Measurements from ENCODE around the gene DDX39B. TPM values are rescaled to one million over a fixed set of nuclear protein-coding genes. Genes with fewer than 3 reads are reported as not detected.

The DDX39B gene
- total RNA-seq, 1 donor from 2014 or later, result 134 TPM

- Histone ChIP-seq H3K9me3 (no peaks in the 10 kb centered on the region), H3K36me3 (no peaks in the 10 kb centered on the region), H3K4me1 (peaks cover 0 to 12% of the 10 kb centered on the region in 2 donors), H3K27me3 (no peaks in the 10 kb centered on the region), H3K27ac (peak overlapping the region; percentile 58 to 75), H3K4me3 (peak overlapping the region; percentile 69 to 86)
- TF ChIP-seq, protein P1, sequence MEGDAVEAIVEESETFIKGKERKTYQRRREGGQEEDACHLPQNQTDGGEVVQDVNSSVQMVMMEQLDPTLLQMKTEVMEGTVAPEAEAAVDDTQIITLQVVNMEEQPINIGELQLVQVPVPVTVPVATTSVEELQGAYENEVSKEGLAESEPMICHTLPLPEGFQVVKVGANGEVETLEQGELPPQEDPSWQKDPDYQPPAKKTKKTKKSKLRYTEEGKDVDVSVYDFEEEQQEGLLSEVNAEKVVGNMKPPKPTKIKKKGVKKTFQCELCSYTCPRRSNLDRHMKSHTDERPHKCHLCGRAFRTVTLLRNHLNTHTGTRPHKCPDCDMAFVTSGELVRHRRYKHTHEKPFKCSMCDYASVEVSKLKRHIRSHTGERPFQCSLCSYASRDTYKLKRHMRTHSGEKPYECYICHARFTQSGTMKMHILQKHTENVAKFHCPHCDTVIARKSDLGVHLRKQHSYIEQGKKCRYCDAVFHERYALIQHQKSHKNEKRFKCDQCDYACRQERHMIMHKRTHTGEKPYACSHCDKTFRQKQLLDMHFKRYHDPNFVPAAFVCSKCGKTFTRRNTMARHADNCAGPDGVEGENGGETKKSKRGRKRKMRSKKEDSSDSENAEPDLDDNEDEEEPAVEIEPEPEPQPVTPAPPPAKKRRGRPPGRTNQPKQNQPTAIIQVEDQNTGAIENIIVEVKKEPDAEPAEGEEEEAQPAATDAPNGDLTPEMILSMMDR (IDR thresholded peaks at IDR 0.05), result no peak
- intact Hi-C loops (cut with DNase I), result loop anchor here (1.0 to 2.0 kb wide), 2 partner anchors 18 to 40 kb away; partner anchors contain the start of gene PRRC2A
- no peak for DNase-seq (ENCODE audit: low spot score in 2 of 2)
These were observed 38.6 kb upstream of the DDX39B start for GRCh38 chr6:31580438-31580740.

- intact Hi-C loops (cut with DNase I), result loop anchor here (1.0 to 2.0 kb wide), 2 partner anchors 19 to 41 kb away; partner anchors contain the start of gene PRRC2A
- TF ChIP-seq, protein P1 (IDR thresholded peaks at IDR 0.05), result no peak
- Histone ChIP-seq H3K9me3 (no peaks in the 10 kb centered on the region), H3K27me3 (no peaks in the 10 kb centered on the region), H3K4me3 (no peak overlapping the region), H3K36me3 (no peaks in the 10 kb centered on the region), H3K27ac (no peak overlapping the region), H3K4me1 (peaks cover 0 to 12% of the 10 kb centered on the region in 2 donors)
- DNase-seq (ENCODE audit: low spot score in 2 of 2), result no peak
These were observed 38.0 kb upstream of the DDX39B start for GRCh38 chr6:31579546-31580437.

- Histone ChIP-seq H3K4me3 (no peak overlapping the region), H3K9me3 (no peaks in the 10 kb centered on the region), H3K27me3 (no peaks in the 10 kb centered on the region), H3K36me3 (no peaks in the 10 kb centered on the region), H3K27ac (no peak overlapping the region), H3K4me1 (peaks cover 0 to 12% of the 10 kb centered on the region in 2 donors)
- intact Hi-C loops (cut with DNase I), result no loop called here
- DNase-seq (ENCODE audit: low spot score in 2 of 2), result no peak
- TF ChIP-seq, protein P1 (IDR thresholded peaks at IDR 0.05), result no peak
These were observed 37.3 kb upstream of the DDX39B start for GRCh38 chr6:31579119-31579505.

GRCh38 chr6:31578184-31579118 lies 36.6 kb upstream of the DDX39B start:
- intact Hi-C loops (cut with DNase I), result no loop called here
- Histone ChIP-seq H3K27me3 (no peaks in the 10 kb centered on the region), H3K9me3 (no peaks in the 10 kb centered on the region), H3K4me1 (peaks cover 0 to 12% of the 10 kb centered on the region in 2 donors), H3K36me3 (no peaks in the 10 kb centered on the region), H3K27ac (no peak overlapping the region), H3K4me3 (no peak overlapping the region)
- DNase-seq (ENCODE audit: low spot score in 2 of 2), result no peak
- TF ChIP-seq, protein P1 (IDR thresholded peaks at IDR 0.05), result no peak

- intact Hi-C loops (cut with DNase I), result no loop called here
- Histone ChIP-seq H3K4me1 (peaks cover 0 to 12% of the 10 kb centered on the region in 2 donors), H3K27me3 (no peaks in the 10 kb centered on the region), H3K36me3 (no peaks in the 10 kb centered on the region), H3K4me3 (no peak overlapping the region), H3K9me3 (no peaks in the 10 kb centered on the region), H3K27ac (no peak overlapping the region)
- TF ChIP-seq, protein P1 (IDR thresholded peaks at IDR 0.05), result no peak
- DNase-seq (ENCODE audit: low spot score in 2 of 2), result no peak
These were observed 35.8 kb upstream of the DDX39B start for GRCh38 chr6:31577579-31577966.
